GM21423 (cell line): ENCODE results near the gene DAP.
A peak's percentile ranks its signal among the peaks of the same experiment; 100 is the strongest.

Source experiments
- ATAC-seq: cut with Tn5 transposase; IDR thresholded peaks from one replicate; pipeline ENCODE4 v1.9.1; 2021; ENCODE audit warnings: mild to moderate bottlenecking, moderate library complexity; ENCODE audit not compliant: unreplicated experiment

Gene DAP

GRCh38 chr5:10695055-10695649, 65.9 kb downstream of the DAP start:
- no peak for ATAC-seq

DNA sequence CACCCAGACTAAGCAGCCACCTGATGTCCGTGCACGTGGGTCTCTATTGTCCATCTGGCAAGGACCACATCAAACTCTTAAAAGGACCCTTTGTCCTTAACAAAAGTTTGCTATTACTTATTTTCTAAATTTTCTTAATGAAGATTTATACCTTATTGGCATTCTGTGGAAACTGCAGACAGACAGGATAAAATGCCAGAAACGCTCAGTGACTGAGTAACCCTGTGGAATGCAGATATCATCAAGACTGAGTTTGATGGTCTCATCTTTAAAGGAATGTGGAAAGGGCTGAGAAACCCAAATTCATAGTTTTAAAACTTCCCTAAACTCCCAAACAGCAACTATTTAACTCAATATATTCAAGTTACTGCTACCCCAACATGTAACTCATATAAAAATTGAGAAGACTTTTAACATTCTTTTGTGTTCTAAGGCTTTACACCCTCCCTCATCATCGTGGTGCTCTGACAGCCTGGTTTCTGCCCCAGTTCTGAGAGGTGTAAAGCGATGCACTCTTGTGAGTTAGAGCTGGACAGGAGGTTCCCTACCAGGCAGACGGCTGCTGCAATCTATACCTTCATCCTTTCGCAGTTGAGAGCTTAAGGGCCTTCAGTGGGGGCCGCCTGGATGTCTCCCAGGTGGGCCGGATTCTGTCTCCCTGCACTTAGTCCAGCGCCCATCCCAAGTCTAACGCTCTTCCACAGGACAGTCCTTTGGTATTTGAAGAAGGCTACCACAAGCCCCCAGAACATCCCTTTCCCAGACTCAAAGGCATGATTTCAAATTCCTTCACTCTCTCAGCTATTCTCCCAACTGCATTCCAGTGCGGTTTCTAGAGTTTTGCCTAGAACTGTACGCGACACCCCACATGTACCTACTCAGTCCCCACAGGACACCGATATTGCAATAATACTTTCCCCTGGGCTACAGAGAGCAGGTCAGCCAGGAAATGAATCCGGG, 68.9 kb downstream of the DAP start:
- ATAC-seq, result no peak

DNA sequence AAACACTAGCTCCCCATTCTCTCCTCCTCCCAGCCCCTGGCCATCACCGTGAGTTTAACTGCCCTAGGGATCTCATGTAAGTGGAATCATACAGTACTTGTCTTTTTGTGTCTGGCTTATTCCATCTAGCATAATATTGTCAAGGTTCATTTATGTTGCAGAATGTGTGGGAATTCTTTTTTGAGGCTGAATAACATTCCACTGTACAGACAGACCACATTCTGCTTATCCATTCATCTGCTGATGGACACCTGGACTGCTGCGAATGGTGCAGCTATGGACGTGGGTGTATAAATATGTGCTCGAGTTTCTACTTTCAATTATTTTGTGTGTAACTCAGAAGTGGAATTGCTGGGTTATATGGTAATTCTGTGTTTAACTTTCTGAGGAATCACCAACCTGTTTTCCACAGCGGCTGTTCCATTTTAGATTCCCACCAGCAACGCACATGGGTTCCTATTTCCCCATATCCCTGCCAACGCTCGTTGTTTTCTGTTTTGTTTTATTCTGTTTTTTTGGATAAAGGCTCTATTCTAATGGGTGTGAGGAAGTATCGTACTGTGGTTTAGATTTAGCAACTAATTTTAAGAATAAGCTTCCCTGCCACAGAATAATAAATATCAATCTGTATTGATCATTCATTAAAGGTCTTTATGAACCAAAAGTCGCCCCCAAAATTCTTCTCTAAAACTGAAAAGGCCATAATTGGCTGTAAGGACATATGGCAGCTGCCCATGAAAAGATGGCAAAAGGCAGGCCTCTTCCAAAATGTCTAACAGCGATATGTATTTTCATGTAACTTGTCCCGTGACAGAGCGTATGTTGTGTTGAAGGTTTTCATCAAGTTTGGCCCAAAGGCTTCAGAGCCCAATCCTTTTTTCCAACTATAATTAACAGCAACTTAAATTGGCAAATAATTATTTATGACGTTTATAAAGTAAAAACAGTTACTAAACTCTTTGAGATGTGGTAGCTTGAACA, 70.3 kb downstream of the DAP start:
- ATAC-seq, result no peak

- ATAC-seq, result no peak
Measured at GRCh38 chr5:10689391-10690081, 71.5 kb downstream of the DAP start.

DNA sequence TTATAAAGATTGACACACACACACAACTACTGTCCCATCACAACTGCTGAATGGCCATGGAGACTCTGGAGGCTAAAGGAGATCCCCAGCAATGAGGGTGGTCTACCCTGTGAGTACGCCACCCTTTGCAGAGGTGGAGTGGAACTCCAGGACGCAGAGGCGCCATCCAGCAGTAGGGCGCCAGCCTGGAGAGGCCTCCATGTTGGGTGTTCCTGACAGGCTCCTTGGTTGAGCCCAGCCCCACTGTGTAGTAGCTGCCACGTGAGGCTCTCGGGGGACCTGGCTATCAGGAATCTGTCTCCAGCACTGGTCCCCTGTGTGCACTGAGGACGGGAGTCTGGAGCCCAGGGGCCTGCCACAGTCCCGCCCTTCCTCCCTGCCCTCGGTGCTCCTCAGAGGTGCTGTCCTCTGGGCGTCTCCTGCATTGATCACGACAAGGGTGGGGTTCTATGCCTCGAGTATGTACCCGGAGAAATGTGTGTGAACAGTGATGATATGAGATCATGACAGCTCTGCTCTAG, 72.3 kb downstream of the DAP start:
- no peak for ATAC-seq

DNA sequence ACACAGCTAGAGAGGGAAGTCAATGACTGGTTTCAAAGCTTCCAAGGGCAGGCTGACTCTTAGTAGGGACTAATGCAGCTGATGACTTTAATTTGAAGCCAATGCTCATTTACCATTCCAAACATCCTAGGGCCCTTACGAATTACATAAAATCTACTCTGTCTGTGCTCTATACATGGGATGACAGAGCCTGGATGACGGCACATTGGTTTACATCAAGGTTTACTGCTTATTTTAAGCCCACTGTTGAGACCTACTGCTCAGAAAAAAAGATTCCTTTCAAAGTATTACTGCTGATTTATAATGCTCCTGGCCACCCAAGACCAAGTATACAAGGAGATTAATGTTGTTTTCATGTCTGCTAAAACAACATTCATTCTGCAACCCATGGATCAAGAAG, 74.1 kb downstream of the DAP start:
- no peak for ATAC-seq

GRCh38 chr5:10685115-10685521, 75.9 kb downstream of the DAP start:
- ATAC-seq, result peak; percentile 72

GRCh38 chr5:10684303-10685086, 76.5 kb downstream of the DAP start:
- ATAC-seq, result peak; percentile 43

- ATAC-seq, result no peak
Measured at GRCh38 chr5:10682801-10683525, 78.1 kb downstream of the DAP start.

DNA sequence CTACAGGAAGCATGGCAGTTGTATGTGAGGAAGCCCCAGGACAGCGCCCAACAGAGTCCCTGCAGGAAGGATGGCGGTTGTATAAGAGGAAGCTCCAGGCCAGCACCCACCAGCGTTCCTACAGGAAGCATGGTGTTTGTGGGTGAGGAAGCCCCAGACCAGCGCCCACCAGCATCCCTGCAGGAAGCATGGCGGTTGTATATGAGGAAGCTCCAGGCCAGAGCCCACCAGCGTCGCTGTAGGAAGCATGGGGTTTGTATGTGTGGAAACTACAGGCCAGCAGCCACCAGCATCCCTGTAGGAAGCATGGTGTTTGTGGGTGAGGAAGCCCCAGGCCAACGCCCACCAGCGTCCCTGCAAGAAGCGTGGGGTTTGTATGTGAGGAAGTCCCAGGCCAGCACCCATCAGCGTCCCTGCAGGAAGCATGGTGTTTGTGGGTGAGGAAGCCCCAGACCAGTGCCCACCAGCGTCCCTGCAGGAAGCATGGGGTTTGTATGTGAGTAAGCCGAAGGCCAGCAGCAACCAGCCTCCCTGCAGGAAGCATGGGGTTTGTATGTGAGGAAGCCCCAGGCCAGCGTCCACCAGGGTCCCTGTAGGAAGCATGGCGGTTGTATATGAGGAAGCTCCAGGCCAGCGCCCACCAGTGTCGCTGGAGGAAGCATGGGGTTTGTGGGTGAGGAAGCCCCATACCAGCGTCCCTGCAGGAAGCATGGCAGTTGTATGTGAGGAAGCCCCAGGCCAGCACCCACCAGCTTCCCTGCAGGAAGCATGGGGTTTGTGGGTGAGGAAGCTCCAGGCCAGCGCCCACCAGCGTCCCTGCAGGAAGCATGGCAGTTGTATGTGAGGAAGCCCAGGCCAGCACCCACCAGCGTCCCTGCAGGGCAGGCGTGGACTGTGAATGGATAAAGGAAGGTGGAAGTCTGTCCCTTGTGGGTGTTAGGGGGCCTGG, 79.0 kb downstream of the DAP start:
- no peak for ATAC-seq

DNA sequence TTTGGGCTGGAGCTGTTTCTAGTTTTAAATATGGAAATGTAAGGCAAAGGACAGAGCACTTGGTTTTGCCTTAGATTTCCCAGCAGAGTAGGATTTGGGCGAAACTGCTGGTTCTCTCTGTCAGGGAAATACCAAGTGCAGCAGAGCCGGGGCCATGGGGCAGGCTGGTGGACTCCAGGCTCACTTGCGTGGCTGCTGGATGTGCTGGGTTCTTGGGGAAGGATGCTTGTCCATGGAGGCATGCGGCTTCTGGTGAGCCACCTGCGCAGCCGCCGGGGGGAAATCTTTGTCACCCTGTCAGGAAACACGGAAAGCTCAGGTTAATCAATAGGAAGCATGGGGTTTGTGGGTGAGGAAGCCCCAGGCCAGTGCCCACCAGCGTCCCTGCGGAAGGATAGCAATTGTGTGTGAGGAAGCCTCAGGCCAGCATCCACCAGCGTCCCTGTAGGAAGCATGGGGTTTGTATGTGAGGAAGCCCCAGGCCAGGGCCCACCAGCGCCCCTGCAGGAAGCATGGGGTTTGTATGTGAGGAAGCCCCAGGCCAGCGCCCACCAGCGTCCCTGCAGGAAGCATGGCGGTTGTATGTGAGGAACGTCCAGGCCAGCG, 80.1 kb downstream of the DAP start:
- ATAC-seq, result no peak

DNA sequence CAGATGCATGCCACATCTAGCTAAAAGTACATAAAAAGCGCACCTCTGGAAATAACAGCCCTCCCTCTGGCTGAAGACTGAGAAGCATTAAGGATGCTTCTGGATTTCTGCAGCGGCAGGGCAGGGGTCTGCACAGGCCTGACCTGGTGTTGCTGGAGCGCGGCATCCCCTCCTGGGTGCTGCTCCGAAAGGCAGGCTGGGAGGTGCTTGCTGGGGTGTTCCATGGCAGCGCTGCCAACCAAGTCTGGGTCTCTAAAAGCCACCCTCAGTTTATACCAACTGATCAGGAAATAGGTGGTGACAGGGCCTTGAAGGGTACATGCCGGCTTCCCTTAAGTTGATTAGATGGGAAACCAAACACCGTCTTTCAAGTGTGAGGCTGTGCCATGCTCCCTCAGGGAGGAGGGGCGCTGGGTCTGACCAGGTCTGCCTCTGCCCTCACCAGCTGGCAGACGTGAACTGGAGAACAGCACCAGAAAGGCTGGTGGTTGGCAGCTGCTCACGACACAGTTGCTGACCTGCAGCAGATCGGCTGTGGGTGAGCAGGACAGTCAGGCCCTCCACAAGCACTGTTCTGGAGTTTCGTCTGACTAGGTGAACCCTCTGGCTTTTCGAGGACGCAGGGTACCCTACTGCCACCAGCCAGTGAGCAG, 81.6 kb downstream of the DAP start:
- ATAC-seq, result no peak

DNA sequence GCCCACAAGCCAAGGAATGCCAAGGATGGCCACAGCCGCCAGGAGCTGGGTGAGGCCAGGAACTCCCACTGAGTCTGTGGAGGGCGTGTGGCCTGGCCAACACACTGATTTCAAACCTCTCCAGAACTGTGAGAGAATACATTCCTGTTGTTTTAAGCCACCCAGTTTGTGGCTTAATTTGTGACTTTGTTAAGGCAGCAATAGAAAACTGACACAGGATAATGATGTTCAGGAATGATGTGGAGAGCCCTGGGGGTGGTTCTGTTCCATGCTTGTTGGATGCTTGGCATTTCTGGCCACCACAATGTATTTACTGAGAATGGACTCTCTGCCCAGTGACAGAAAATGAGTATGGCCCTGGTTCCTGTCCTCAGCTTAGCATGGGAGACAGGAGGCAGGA, 82.8 kb downstream of the DAP start:
- no peak for ATAC-seq

DNA sequence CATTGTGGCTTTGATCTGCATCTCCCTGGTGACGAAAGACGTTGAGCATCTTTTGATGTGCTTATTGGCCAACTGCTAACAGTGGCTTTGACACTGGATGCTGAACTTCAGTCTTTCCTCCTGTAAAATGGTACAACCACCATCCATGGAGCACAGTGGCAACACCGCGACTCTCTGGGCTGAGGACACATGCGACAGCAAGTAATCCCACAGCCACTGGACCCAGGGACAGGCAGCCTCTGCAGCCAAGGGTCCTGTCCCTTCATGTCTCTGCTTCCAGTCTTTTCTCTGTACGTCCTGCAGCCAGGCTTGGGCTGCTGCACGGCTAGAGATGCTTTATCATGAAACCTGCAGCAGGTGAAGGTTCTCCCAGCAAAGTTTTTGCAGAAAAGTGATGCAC, 83.5 kb downstream of the DAP start:
- ATAC-seq, result no peak

- ATAC-seq, result no peak
Measured at GRCh38 chr5:10676946-10677345, 84.1 kb downstream of the DAP start.

DNA sequence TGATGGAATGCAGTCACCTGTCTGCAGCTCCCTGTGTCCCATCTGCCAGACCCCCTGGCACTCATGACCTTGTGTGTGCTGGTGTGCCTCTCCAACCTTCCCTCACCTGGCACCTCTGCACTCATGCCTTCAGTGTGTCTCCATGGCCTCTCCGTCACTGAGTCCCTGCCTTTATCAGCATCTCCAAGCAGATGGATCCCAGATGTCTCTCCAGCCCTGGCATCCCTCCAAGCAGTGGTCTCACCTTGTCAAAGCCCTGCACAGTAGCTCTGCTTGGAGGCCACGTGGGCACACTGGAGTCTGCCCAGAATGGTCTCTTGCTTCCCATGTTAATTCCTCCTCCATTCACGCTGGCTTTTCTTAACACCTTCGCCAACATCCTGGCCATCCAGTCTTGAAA, 84.8 kb downstream of the DAP start:
- no peak for ATAC-seq

- ATAC-seq, result no peak
Measured at GRCh38 chr5:10675177-10675700, 85.8 kb downstream of the DAP start.
